NCI-H2171 treated with DMSO at 0.1 percent for 48 hours (cell line): ENCODE results near the gene UBE2Q2.
"Not testable (repeated sequence)": the region's sequence is repeated elsewhere in the genome, so short reads cannot be mapped to it uniquely, and the experiment has no call there.

Experiments used
- DNase-seq: peaks from one replicate; lab custom pipeline; 2025; lab: John Stamatoyannopoulos, UW

The UBE2Q2 gene

DNA sequence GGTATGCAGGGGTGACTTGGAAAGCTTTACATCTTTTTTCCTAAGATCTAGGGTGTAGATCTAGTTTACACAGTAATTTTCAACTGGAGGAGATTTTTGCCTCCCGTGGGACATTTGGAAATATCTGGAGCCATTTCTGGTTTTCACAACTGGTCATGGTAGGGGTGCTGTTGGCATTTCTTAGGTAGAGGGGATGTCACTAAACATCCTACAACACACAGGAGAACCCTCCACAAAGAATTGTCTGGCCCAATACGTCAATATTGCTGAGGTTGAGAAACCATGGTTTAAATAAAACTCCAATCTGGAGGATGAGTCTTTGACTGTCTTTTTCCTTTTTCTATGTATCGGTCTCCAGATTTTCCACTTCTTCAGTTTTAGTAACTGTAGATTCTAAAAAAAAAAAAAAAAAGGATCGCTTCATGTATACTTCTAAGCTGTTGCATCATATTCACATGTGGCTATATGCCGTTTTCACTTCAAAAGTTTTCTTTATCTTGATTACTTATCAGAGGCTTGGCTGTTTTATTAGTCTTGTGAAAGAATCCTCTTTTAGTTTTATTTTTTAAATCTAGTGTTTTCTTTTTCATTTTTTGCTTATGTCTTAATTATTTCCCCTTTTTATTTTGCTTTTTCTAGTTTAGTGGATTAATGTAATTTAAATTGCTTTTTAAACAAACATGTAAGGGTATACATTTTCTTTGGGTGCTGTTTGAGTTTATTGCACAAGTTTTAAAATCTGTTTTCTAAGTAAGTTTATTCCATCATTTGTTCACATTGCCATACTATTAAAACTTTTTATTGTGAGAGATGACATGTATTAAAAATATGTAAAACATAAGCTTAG is 21.2 kb downstream of the UBE2Q2 start:
- no peak for DNase-seq

DNA sequence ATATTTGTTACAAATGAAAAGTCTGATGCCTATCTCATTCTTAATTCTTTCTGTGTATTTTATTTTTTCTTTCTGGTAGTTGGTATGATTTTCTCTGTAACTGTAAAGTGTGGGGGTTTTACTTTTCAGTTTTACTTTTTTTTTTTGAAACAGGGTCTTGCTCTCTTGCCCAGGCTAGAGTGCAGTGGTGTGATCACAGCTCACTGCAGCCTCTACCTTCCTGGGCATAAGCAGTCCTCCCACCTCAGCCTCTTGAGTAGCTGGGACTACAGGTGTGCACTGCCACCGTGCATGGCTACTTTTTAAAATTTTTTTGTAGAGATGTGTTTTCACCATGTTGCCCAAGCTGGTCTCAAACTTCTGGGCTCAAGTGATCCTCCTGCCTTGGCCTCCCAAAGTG is 22.8 kb downstream of the UBE2Q2 start:
- DNase-seq: not testable (repeated sequence)

DNA sequence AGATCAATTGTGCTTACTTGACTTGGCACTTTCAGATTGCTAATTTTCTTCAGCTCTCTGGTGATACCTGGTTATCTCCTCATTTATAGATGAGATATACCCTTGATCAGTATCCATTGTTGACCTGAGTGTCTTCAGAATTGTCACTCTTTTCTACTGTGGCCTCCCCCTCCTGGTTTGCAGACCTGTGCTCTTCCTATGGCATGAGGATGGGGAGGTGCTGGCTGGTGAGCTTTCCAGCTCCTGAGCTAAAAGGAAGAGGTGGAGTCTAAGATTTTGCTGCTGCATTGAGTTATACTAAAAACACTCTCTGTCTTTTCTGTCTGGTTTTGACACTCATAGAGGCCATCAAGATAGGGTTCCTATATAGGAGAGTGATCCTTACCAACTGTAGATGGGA is 23.7 kb downstream of the UBE2Q2 start:
- no peak for DNase-seq

DNA sequence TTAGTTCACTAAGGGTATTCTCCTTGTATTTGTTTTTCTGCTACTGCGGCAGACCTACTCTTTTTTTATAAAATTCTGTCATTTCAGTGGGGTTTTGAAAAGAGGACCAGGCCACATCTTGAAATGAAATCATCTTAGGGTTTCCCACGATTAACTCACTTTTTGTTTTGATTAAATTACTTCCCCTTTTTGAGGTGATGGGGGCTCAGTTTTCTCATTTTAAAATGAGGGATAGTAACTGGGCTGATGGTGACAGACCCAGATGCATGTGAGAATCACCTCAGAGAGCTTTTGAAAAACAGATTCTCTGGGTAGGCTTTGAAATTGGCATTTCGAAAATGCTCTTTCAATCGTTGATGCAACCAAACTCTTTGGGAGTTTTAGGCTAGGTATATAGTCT is 24.2 kb downstream of the UBE2Q2 start:
- no peak for DNase-seq

DNA sequence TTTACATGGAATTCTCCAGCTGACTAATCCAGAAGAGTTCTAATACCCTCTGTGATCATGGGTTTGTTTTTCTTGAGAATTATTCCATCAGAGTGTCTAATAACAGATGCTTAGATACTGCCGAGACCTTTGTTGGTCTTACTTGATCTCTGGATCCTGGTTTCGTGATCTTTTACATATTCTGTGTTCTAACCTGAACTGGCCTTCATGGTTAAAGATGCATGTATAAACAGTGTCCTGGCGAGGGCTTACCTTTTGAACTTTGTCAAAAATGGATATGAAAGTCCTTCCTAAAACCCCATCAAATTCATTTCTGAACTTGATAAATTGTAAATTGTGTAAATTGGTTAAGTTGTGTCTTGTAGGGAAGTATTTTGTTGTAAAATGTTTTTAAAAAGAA is 24.8 kb downstream of the UBE2Q2 start:
- no peak for DNase-seq

DNA sequence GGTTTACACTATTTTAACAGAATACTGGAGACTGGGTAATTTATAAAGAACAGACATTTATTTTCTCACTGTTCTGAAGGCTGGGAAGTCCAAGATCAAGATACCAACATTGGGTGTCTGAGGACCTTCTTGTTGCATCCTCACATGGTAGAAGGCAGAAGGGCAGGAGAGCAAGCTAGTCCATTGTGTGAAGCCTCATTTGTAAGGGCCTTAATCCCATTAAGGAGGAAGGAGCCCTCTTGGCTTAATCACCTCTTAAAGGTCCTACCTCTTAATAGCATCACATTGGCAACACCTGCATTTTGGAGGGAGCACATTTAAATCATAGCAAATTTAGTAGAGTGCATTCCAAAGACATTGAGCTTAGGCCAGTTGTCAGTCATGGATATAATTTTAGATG is 26.2 kb downstream of the UBE2Q2 start:
- DNase-seq: no peak

DNA sequence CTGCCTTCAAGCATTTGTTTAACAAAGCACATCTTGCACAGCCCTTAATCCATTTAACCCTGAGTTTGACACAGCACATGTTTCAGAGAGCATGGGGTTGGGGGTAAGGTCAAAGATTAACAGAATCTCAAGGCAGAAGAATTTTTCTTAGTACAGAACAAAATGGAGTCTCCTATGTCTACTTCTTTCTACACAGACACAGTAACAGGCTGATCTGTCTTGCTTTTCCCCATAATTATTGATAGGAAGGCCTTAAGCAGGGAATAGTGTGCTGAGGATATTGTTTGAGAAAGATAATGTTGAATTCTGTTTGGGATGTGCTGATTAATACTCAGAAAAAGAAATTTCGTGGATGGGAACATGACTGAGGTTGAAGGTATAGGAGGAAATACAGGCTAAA is 28.3 kb downstream of the UBE2Q2 start:
- not testable (repeated sequence) for DNase-seq

DNA sequence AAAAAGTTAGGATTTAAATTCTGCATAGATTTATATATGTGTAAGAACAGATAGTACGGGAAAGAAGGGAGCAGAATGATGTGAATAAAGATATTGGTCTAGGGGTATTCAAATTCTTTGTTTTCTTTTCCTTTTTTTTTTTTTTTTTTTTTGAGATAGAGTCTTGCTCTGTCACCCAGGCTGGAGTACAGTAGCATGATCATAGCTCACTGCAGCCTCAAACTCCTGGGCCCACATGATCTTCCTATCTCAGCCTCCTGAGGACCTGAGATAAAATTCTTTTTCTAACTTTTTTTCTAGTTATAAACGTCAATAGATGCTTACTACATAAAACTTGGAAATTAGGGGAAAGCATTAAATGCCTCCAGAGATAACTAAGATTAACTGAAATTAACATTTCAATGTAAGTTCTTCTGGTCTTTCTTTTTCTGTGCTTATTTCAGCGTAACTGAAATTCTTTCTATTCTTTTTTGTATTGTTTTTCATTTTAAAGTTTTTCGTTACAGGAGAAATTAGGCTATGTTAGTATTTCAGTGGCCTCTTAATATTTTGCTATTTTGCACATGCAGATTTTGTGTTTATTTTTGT is 29.2 kb downstream of the UBE2Q2 start:
- no peak for DNase-seq

DNA sequence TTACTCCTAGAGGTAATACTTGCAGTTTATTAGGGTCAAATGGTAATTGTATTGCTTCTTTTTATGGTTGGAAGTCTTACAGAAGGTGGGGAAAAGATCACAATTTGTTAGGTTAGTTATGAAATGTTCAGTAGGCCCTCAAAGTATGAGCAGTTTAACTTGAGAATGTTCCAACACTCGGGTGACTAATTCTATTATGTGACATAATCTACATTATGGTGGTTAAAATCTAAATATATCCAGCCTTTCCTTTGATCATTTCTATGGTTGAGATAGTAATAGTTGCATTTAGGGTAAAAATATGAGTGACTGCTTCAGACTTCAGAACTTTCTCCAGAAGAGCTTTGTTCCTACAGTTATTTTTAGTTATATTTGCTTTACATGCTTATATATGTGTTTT is 40.8 kb downstream of the UBE2Q2 start:
- DNase-seq: no peak

DNA sequence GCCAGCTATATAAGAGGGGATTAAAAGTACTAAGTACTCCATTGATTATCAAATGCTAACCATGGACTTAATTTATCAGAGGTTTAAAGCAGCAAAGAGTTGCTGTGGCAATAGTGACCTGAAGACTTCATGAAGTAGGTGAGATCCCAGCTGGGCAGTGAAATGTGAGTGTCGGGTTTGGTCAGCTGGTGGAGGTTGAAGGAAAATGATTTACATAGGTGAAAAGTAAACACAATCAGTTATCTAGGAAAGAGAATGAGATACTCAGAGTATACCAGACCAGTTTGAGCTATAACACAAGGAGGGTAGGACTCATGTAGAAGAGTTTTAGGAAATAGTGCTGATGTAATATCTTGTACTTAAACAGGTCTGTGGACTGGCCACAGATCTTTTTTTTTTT is 43.9 kb downstream of the UBE2Q2 start:
- no peak for DNase-seq

DNA sequence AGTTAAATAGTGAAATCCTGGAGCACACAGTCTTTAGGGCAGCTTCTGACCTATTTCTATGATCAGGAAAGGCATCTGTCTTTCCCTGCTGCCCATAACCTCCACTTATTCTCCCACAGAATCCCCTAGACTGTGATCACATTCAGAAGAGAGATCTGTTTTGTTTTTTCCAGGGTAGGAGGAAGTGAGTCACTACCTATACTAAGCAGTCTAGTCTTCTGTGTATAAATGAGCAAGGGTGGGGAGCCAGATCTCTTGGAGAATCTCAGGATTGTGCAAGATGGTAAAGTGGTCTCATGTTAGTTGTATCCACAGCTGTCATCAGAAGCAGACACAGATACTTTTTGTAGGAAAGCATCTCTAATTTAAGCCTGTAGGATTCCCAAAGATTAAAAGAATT is 48.6 kb downstream of the UBE2Q2 start:
- DNase-seq: no peak

DNA sequence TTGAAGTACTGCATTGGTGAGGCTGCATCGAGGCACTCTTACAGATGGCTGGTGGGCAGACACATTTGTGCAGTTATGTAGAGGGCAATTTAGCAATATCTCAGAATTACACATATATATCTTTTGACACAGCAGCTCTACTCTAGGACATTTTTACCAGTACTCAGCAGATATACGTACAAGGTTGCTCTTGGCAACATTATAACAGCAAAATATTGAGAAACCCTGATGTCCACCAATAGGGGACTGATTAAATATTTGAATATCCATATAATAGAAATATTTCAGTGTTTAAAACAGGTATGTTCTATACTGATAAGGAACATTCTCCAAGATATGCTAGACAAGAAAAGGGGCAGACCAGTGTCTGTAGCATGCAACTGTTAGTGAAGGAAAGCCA is 52.5 kb downstream of the UBE2Q2 start:
- DNase-seq: no peak

DNA sequence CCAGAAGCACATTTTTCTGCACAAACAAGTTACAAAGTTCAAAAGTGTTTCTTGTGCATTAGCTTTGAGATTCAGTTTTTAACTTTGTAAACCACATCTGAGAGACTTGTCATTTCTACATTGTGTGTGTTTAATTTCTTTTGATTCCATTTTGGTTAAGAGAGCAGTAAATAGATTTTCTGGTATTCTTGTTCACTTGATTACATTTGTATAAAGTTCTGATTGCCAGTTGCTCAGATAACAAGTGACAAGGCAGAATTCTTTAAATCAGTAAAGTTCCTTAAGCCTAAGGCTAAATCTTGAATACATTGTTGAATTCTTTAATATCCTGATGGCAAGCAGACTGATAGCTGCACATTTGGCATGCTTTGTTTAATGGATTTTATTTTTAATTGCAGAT is 57.3 kb downstream of the UBE2Q2 start:
- DNase-seq: no peak

DNA sequence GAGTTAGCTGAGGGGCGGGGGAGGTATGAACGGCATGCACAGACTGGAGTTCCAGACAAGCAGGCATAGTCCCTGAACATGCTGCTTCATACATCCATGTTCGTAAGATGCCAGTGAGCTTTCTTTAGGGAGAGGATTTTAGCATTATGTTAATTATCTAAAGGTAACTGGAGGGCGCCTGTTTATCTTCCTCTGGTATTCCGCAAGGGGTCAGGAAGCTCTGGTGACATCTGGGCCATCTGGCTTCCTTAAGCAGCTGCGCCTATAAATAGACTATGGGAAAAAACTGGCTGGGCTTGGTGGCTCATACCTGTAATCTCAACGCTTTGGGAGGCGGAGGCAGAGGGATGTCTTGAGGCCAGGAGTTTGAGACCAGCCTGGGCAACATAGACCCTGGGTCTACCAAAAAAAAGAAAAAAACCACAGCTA is 58.9 kb downstream of the UBE2Q2 start:
- DNase-seq: peak; percentile 97

DNA sequence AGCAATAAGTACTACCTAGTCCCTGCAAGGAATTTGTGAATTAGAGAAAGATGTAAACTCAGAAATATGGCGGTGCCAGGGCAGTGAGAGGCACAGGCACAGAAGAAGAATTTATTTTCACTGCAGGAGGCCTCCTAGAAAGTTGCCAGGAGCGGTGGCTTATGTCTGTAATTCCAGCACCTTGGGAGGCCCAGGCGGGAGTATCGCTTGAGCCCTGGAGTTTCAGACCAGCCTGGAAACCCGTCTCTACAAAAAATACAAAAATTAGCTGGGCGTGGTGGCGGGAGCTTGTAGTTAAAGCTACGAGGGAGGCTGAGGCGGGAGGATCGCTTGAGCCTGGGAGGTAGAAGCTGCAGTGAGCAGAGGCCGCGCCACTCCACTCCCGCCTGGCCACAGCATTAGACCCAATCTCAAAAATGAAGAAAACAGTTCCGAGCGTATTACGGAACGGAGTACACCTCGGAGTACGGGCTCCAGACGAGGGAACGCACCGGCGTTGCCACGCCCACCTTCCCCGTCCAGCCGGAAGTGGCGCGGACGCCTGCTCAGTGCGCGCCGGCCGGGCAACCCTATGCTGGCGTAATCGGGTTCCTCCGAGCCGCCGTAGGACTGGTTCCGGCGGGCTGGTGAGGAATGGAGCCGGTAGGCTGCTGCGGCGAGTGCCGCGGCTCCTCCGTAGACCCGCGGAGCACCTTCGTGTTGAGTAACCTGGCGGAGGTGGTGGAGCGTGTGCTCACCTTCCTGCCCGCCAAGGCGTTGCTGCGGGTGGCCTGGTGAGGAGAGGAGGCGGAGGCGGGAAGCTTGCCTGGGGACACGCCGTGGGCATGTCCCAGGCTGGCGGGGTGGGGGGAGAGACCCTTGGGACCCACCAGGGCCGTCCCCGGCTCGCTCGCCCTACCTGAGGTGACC is 60.3 kb downstream of the UBE2Q2 start, which contains the start of gene FBXO22:
Gene FBXO22 (plus strand): TSS at position 548 of the 909 bp plus-strand sequence. CDS start 86 bp downstream, at position 634.
- peak; percentile 91 for DNase-seq

DNA sequence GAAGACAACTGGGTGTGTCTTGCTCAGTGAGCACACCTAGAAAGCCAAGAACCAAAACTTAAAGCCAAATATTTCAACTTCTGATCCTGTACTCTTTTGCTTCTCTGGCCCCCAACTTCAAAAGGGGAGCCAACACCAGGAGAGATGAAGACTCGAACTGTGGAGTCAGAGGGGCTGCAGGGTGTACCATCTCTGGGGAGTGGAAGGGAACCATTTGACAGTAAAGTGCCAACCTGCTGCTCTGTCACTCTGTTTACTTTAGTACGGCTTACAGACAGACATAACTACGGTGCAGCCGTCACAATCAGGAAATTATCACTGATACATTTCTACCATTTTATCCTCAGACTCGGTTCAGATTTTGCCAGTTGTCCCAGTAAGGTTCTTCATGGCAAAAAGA is 62.0 kb downstream of the UBE2Q2 start:
- DNase-seq: no peak

DNA sequence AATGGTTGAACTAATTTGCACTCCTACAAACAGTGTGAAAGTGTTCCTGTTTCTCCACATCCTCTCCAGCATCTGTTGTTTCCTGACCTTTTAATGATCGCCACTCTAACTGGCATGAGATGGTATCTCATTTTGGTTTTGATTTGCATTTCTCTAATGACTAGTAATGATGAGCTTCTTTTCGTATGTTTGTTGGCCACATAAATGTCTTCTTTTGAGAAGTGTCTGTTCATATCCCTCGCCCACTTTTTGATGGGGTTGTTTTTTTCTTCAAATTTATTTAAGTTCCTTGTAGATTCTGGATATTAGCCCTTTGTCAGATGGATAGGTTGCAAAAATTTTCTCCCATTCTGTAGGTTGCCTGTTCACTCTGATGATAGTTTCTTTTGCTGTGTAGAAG is 67.1 kb downstream of the UBE2Q2 start:
- not testable (repeated sequence) for DNase-seq

DNA sequence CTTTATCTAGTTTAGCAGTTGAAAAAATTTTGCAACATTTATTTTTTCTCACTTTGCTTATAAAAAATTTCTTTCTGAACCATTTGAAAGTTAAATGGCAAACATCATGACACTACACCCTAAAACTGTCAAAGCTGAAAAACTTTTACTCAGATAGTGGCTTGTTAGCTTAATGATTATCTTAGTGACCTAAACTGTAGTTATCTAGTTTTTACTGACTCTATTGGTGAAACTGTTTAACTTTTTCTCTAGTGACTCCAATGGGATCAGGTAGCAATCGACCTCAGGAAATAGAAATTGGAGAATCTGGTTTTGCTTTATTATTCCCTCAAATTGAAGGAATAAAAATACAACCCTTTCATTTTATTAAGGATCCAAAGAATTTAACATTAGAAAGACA is 73.7 kb downstream of the UBE2Q2 start:
- DNase-seq: no peak

DNA sequence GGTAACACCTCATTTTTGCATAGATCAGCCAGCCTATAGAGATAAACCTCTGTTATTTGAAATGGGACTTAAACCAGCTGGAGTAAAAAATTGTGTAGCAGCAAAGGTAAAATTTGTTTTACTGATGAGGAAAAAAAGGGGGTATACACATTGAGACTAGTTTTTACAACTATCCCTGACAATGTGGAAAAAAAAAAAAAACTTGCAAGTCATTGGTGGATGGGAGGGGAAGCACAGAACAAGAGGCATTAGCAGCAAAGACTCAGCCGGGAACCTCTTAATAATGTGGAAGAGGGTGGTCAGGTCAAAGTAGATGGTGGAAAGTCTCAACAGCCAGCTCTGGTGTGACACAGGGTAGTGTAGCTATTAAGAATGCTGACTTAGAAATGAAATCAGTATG is 74.9 kb downstream of the UBE2Q2 start:
- no peak for DNase-seq

DNA sequence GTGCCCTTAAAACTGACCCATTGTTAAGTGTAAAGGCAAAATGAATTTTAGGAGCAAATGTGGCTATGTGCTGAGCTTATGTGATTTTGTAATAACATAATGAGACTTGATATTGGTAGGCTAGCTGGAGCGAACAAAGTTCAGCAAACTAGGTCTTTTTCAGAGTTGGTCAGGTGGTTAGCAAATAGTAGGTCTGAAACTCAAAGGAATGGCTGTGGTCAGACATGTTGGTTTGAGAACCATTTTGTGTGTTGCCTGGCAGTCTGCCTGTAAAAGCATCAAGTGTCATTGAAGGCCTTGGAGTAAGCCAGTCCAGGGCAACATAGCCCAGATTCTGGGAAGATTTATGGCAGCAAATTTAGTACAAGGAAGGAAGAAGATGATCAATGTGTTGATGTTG is 76.8 kb downstream of the UBE2Q2 start:
- DNase-seq: no peak

DNA sequence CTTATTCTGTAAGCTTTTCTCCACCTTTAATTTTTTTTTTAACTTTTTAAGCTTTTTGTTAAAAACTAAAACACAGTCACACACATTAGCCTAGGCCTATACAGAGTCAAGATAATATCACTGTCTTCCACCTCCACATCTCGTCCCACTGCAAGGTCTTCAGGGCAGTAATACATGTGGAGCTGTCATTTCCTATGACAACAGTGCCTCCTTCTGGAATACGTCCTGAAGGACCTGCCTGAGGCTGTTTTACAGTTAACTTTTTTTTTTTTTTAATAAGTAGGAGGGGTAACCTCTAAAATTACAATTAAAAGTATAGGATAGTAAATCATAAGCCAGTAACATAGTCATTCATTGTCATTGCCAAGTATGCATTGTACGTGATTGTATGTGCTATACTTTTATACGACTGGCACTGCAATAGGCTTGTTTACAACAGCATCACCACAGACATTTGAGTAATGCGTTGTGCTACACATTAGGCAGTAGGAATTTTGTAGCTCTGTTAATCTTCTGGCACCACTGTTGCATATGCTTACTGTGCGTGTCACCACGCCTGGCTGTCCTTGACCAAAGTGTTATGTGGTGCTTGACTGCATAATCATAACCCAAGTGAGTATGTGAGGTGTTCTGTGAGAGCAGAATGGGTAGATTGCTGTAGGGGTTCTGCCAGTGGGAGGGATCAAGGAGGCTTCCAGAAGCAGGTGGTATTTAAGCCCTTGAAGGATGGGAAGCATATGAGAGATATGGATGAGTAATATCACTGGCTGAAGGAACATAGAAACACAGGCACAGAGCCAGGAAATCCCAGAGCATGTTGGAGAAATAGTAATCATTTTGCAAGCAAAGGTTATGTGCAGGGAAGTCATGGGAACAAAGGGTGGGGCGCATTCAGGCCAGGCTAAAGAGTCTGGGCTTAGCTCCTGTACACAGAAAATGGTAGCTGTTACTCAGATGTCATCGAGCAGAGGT is 78.8 kb downstream of the UBE2Q2 start:
- peak; percentile 16 for DNase-seq
